SK-N-SH (cell line): ENCODE data around the gene SESN2.

Experiments
- CHD2 ChIP-seq: fragments of 150-350 bp; IDR thresholded peaks from 2 replicates; pipeline ENCODE4 v1.6.1; 2018; ENCODE audit warnings: low read length; ENCODE audit not compliant: partially characterized antibody
- FOXM1 ChIP-seq: IDR thresholded peaks from 2 replicates; pipeline ENCODE4 v1.4.0; 2012; ENCODE audit warnings: low read depth, mild to moderate bottlenecking
- GABPA ChIP-seq: IDR thresholded peaks from 2 replicates; pipeline ENCODE4 v1.4.0; 2012; ENCODE audit warnings: low read depth, mild to moderate bottlenecking
- JUND ChIP-seq: IDR thresholded peaks from 2 replicates; pipeline ENCODE4 v1.4.0; 2012
- MEF2A ChIP-seq: IDR thresholded peaks from 2 replicates; pipeline ENCODE4 v1.4.0; 2012; ENCODE audit warnings: low read depth, borderline replicate concordance
- RAD21 ChIP-seq: IDR thresholded peaks from 2 replicates; pipeline ENCODE4 v1.6.1; 2012; ENCODE audit warnings: mild to moderate bottlenecking, low read length
- RCOR1 ChIP-seq: fragments of 150-350 bp; IDR thresholded peaks from 2 replicates; pipeline ENCODE4 v1.6.1; 2017; ENCODE audit warnings: antibody characterized with exemption, low read length
- SMC3 ChIP-seq: IDR thresholded peaks from 2 replicates; pipeline ENCODE4 v1.6.1; 2012; ENCODE audit warnings: low read depth, low read length, improper control_type of control experiment
- USF1 ChIP-seq: IDR thresholded peaks from 2 replicates; pipeline ENCODE4 v1.4.0; 2012; ENCODE audit warnings: low read depth, borderline replicate concordance
- YY1 ChIP-seq: IDR thresholded peaks from 2 replicates; pipeline ENCODE4 v1.4.0; 2012; ENCODE audit warnings: low read depth, mild to moderate bottlenecking
- TF ChIP-seq, protein P1 (sequence below): fragments of 200-600 bp; sonication (generic); IDR thresholded peaks from 2 replicates; pipeline ENCODE4 v1.6.1; 2017; ENCODE audit warnings: antibody characterized with exemption, mild to moderate bottlenecking, moderate library complexity
- TF ChIP-seq, protein P2 (sequence below): fragments of 150-350 bp; IDR thresholded peaks from 2 replicates; pipeline ENCODE4 v1.6.1; 2017; ENCODE audit warnings: antibody characterized with exemption, low read length, low read depth, borderline replicate concordance

- TF ChIP-seq YY1 (no peak), RCOR1 (no peak), RAD21 (no peak), CHD2 (no peak), JUND (no peak), FOXM1 (no peak), USF1 (no peak), MEF2A (no peak), SMC3 (no peak), GABPA (no peak)
- TF ChIP-seq, protein P1, sequence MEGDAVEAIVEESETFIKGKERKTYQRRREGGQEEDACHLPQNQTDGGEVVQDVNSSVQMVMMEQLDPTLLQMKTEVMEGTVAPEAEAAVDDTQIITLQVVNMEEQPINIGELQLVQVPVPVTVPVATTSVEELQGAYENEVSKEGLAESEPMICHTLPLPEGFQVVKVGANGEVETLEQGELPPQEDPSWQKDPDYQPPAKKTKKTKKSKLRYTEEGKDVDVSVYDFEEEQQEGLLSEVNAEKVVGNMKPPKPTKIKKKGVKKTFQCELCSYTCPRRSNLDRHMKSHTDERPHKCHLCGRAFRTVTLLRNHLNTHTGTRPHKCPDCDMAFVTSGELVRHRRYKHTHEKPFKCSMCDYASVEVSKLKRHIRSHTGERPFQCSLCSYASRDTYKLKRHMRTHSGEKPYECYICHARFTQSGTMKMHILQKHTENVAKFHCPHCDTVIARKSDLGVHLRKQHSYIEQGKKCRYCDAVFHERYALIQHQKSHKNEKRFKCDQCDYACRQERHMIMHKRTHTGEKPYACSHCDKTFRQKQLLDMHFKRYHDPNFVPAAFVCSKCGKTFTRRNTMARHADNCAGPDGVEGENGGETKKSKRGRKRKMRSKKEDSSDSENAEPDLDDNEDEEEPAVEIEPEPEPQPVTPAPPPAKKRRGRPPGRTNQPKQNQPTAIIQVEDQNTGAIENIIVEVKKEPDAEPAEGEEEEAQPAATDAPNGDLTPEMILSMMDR: no peak
- TF ChIP-seq, protein P2, sequence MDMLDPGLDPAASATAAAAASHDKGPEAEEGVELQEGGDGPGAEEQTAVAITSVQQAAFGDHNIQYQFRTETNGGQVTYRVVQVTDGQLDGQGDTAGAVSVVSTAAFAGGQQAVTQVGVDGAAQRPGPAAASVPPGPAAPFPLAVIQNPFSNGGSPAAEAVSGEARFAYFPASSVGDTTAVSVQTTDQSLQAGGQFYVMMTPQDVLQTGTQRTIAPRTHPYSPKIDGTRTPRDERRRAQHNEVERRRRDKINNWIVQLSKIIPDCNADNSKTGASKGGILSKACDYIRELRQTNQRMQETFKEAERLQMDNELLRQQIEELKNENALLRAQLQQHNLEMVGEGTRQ: no peak
These were observed 30.2 kb upstream of the SESN2 start for GRCh38 chr1:28229089-28229488.
